Measurements from ENCODE around the gene TRAK1.

GRCh38 chr3:42096796-42097565 is 5.8 kb downstream of the TRAK1 start:
- TF ChIP-seq CTCF (IDR thresholded peaks at IDR 0.05; ENCODE audit: poor library complexity), result no peak
- no peak for TF ChIP-seq EZH2phosphoT487 (IDR thresholded peaks at IDR 0.05; ENCODE audit: low read depth, severe bottlenecking, unreplicated experiment)
- TF ChIP-seq EZH2 (IDR thresholded peaks at IDR 0.05; ENCODE audit: borderline replicate concordance), result no peak
